T-helper 9 cell (primary cell): ENCODE measurements around the gene SIPA1L3.

Experiments used
- DNase-seq: peaks from one replicate; pipeline ENCODE4 v3.0.0-alpha.2; 2020

SIPA1L3 gene

GRCh38 chr19:38003438-38004185 is 96.6 kb downstream of the SIPA1L3 start:
- DNase-seq, result no peak

- DNase-seq, result no peak
Observed at GRCh38 chr19:38004186-38004520, 97.1 kb downstream of the SIPA1L3 start.

- no peak for DNase-seq
Observed at GRCh38 chr19:38004521-38005223, 97.7 kb downstream of the SIPA1L3 start.

- DNase-seq, result no peak
Observed at GRCh38 chr19:38005224-38005614, 98.2 kb downstream of the SIPA1L3 start.

- no peak for DNase-seq
Observed at GRCh38 chr19:38006361-38007045, 99.5 kb downstream of the SIPA1L3 start.

- no peak for DNase-seq
Observed at GRCh38 chr19:38009650-38010242, 102.7 kb downstream of the SIPA1L3 start.

- DNase-seq, result no peak
Observed at GRCh38 chr19:38011426-38011825, 104.4 kb downstream of the SIPA1L3 start.

GRCh38 chr19:38012290-38012689 is 105.3 kb downstream of the SIPA1L3 start:
- DNase-seq, result no peak

- DNase-seq, result no peak
Observed at GRCh38 chr19:38012944-38013343, 105.9 kb downstream of the SIPA1L3 start.

- no peak for DNase-seq
Observed at GRCh38 chr19:38013913-38014580, 107.0 kb downstream of the SIPA1L3 start.

- no peak for DNase-seq
Observed at GRCh38 chr19:38015216-38015615, 108.2 kb downstream of the SIPA1L3 start.

GRCh38 chr19:38015761-38016160 is 108.8 kb downstream of the SIPA1L3 start:
- no peak for DNase-seq

GRCh38 chr19:38017401-38018151 is 110.6 kb downstream of the SIPA1L3 start:
- no peak for DNase-seq

- no peak for DNase-seq
Observed at GRCh38 chr19:38018694-38019395, 111.8 kb downstream of the SIPA1L3 start.

GRCh38 chr19:38019396-38019724 is 112.4 kb downstream of the SIPA1L3 start:
- DNase-seq, result no peak

- no peak for DNase-seq
Observed at GRCh38 chr19:38020311-38020710, 113.3 kb downstream of the SIPA1L3 start.

- no peak for DNase-seq
Observed at GRCh38 chr19:38021352-38021751, 114.3 kb downstream of the SIPA1L3 start.

GRCh38 chr19:38022791-38023670 is 116.0 kb downstream of the SIPA1L3 start:
- no peak for DNase-seq

GRCh38 chr19:38023671-38024541 is 116.9 kb downstream of the SIPA1L3 start:
- no peak for DNase-seq
